ENCODE results near the gene DRC1.

Gene DRC1

DNA sequence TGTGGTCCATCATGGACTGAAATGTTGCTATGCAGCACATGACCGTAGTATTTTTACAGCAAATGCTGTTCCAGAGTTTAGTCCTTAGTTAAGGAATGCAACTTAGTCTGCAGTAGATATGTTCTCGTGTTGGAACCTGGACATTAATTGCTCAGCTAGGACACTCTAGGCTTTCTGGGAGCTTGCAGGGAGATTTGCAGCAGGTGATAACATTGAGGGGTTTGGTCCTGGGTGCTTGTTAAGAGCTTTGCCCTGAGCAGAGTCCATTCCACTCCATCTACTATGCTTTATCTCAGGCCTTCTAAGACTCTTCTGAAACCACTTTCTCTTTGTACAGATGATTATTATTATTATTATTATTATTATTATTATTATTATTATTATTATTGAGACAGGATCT, 27.1 kb downstream of the DRC1 start:
- TF ChIP-seq EZH2phosphoT487 (IDR thresholded peaks at IDR 0.05; ENCODE audit: low read length) = no peak
- no peak for TF ChIP-seq EZH2 (optimal IDR thresholded peaks at IDR 0.05; ENCODE audit: low read depth, low read length)
- TF ChIP-seq, protein P1, sequence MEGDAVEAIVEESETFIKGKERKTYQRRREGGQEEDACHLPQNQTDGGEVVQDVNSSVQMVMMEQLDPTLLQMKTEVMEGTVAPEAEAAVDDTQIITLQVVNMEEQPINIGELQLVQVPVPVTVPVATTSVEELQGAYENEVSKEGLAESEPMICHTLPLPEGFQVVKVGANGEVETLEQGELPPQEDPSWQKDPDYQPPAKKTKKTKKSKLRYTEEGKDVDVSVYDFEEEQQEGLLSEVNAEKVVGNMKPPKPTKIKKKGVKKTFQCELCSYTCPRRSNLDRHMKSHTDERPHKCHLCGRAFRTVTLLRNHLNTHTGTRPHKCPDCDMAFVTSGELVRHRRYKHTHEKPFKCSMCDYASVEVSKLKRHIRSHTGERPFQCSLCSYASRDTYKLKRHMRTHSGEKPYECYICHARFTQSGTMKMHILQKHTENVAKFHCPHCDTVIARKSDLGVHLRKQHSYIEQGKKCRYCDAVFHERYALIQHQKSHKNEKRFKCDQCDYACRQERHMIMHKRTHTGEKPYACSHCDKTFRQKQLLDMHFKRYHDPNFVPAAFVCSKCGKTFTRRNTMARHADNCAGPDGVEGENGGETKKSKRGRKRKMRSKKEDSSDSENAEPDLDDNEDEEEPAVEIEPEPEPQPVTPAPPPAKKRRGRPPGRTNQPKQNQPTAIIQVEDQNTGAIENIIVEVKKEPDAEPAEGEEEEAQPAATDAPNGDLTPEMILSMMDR (IDR thresholded peaks at IDR 0.05; ENCODE audit: low read length) = no peak
- Histone ChIP-seq H3K4me1 (ENCODE audit: low read length) (peaks cover 15% of the 10 kb centered on the region; the same call in 1 of the 2 replicates), H3K27ac (ENCODE audit: low read length) (no peak overlapping the region), H3K36me3 (replicated peaks; ENCODE audit: insufficient read depth, low read length) (no peaks in the 10 kb centered on the region), H2AFZ (ENCODE audit: low read length) (no peak overlapping the region), H3F3A (ENCODE audit: insufficient read depth, low read length) (no peaks in the 10 kb centered on the region), H3K9ac (ENCODE audit: low read length) (no peak overlapping the region), H4K20me1 (ENCODE audit: insufficient read depth, low read length) (no peaks in the 10 kb centered on the region), H3K4me3 (ENCODE audit: low read length) (no peak overlapping the region), H3K27me3 (replicated peaks; ENCODE audit: insufficient read depth, low read length) (no peaks in the 10 kb centered on the region), H3K79me2 (ENCODE audit: low read length) (no peaks in the 10 kb centered on the region), H3K4me2 (ENCODE audit: low read depth, low read length) (no peak overlapping the region), H3K9me2 (replicated peaks; ENCODE audit: insufficient read depth, low read length) (no peaks in the 10 kb centered on the region), H3K9me3 (replicated peaks; ENCODE audit: insufficient read depth, low read length) (no peaks in the 10 kb centered on the region)
- no peak for DNase-seq

DNA sequence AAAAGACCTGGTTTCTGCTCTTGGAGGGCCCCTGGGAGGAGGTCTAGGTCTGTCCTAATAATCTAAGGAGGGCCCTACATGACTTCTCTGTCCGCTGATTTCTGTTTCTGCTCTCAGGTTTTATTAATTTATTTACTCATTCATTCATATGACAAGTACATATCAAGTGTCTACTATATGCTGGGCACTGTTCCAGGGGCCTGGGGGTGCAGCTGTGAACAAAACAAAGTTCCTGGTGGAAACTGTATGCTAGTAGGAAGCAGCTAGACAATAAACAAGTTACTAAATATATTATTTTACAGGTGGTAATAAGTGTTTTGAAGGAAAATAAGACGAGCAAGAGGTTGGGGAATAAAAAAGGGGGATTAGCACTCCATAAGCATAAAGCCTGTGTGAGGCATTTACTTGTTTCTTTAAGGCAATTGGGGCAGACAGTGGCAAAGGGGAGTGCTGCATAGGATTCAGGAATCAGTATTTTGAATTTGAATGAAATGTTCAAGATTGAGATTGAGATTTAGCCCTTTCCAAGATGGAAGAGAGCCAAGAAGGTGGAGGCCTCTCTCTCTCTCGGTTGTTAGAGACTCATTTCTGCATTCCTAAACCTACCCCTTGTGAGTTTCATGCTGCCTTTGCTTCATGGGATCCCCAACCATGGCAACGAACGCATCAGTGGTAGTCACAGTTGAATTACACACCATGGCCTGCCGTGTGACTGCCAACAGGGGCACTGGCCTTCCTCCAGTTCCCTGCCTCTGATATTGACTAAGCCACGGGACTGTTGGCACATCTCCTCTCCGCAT, 28.3 kb downstream of the DRC1 start:
- H3K9ac ChIP-seq (ENCODE audit: low read length) = no peak overlapping the region
- no peaks in the 10 kb centered on the region for H3F3A ChIP-seq (ENCODE audit: insufficient read depth, low read length)
- H3K79me2 ChIP-seq (ENCODE audit: low read length) = no peaks in the 10 kb centered on the region
- H3K4me3 ChIP-seq (ENCODE audit: low read length) = no peak overlapping the region
- peaks cover 15% of the 10 kb centered on the region; the same call in 1 of the 2 replicates for H3K4me1 ChIP-seq (ENCODE audit: low read length)
- no peaks in the 10 kb centered on the region for H3K36me3 ChIP-seq (replicated peaks; ENCODE audit: insufficient read depth, low read length)
- DNase-seq = no peak
- H4K20me1 ChIP-seq (ENCODE audit: insufficient read depth, low read length) = no peaks in the 10 kb centered on the region
- no peak overlapping the region for H3K27ac ChIP-seq (ENCODE audit: low read length)
- H3K9me2 ChIP-seq (replicated peaks; ENCODE audit: insufficient read depth, low read length) = no peaks in the 10 kb centered on the region
- TF ChIP-seq EZH2 (optimal IDR thresholded peaks at IDR 0.05; ENCODE audit: low read depth, low read length) (no peak), EZH2phosphoT487 (IDR thresholded peaks at IDR 0.05; ENCODE audit: low read length) (no peak)
- TF ChIP-seq, protein P1 (IDR thresholded peaks at IDR 0.05; ENCODE audit: low read length) = no peak
- H3K27me3 ChIP-seq (replicated peaks; ENCODE audit: insufficient read depth, low read length) = no peaks in the 10 kb centered on the region
- H2AFZ ChIP-seq (ENCODE audit: low read length) = no peak overlapping the region
- no peak overlapping the region for H3K4me2 ChIP-seq (ENCODE audit: low read depth, low read length)
- H3K9me3 ChIP-seq (replicated peaks; ENCODE audit: insufficient read depth, low read length) = no peaks in the 10 kb centered on the region

DNA sequence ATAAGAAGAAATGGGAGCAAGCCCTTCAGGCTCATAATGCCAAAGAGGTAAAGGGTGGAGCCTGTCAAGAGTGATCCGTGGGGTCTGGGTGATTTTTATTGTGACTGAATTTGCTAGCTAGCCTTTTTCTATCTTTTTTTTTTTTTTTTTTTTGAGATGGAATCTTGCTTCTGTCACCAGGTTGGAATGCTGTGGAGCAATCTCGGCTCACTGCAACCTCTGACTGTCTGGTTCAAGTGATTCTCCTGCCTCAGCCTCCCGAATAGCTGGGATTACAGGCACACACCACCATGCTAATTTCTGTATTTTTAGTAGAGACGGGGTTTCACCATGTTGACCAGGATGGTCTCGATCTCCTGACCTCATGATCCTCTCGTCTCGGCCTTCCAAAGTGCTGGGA, 29.1 kb downstream of the DRC1 start:
- no peaks in the 10 kb centered on the region for H3K27me3 ChIP-seq (replicated peaks; ENCODE audit: insufficient read depth, low read length)
- no peak for DNase-seq
- no peaks in the 10 kb centered on the region for H3K9me2 ChIP-seq (replicated peaks; ENCODE audit: insufficient read depth, low read length)
- H3K27ac ChIP-seq (ENCODE audit: low read length) = no peak overlapping the region
- peaks cover 15% of the 10 kb centered on the region; the same call in 1 of the 2 replicates for H3K4me1 ChIP-seq (ENCODE audit: low read length)
- H2AFZ ChIP-seq (ENCODE audit: low read length) = no peak overlapping the region
- H3K9me3 ChIP-seq (replicated peaks; ENCODE audit: insufficient read depth, low read length) = no peaks in the 10 kb centered on the region
- H3K4me2 ChIP-seq (ENCODE audit: low read depth, low read length) = no peak overlapping the region
- H4K20me1 ChIP-seq (ENCODE audit: insufficient read depth, low read length) = no peaks in the 10 kb centered on the region
- H3K4me3 ChIP-seq (ENCODE audit: low read length) = no peak overlapping the region
- H3K9ac ChIP-seq (ENCODE audit: low read length) = no peak overlapping the region
- no peaks in the 10 kb centered on the region for H3K79me2 ChIP-seq (ENCODE audit: low read length)
- TF ChIP-seq, protein P1 (IDR thresholded peaks at IDR 0.05; ENCODE audit: low read length) = no peak
- H3F3A ChIP-seq (ENCODE audit: insufficient read depth, low read length) = no peaks in the 10 kb centered on the region
- no peaks in the 10 kb centered on the region for H3K36me3 ChIP-seq (replicated peaks; ENCODE audit: insufficient read depth, low read length)
